Effector memory CD8-positive, alpha-beta T cell (primary cell): ENCODE data around the gene UBE2K.
"Not testable (repeated sequence)": the region's sequence is repeated elsewhere in the genome, so short reads cannot be mapped to it uniquely, and the experiment has no call there.

Source experiments
- ATAC-seq: fragments of 150-1000 bp; cut with Tn5 transposase; replicated peaks from 2 replicates; pipeline ENCODE4 v1.10.0; 2021; ENCODE audit warnings: mild to moderate bottlenecking, moderate library complexity
- DNase-seq, 3 experiments: peaks; one replicate each; pipeline ENCODE4 v3.0.0; 2021
- H3K27ac Mint-ChIP-seq, 2 donors: one replicate each; pipeline ENCODE4 v1.8.0; 2022; ENCODE audit warnings: mild to moderate bottlenecking in 2 of 2, mixed read lengths in 2 of 2, moderate library complexity in 2 of 2
- H3K27me3 Mint-ChIP-seq, 2 donors: one replicate each; pipeline ENCODE4 v1.8.0; 2022; ENCODE audit warnings: mixed read lengths in 2 of 2
- H3K36me3 Mint-ChIP-seq: one replicate; pipeline ENCODE4 v1.8.0; 2022; ENCODE audit warnings: mild to moderate bottlenecking, moderate library complexity, mixed read lengths; ENCODE audit not compliant: insufficient read depth
- H3K4me1 Mint-ChIP-seq, 2 donors: one replicate each; pipeline ENCODE4 v1.8.0; 2022; ENCODE audit warnings: low read depth in 2 of 2, mixed read lengths in 2 of 2
- H3K4me3 Mint-ChIP-seq, 2 donors: one replicate each; pipeline ENCODE4 v1.8.0; 2022; ENCODE audit warnings: mild to moderate bottlenecking in 2 of 2, mixed read lengths in 2 of 2, moderate library complexity in 2 of 2
- H3K9me3 Mint-ChIP-seq, 2 donors: one replicate each; pipeline ENCODE4 v1.8.0; 2022; ENCODE audit warnings: mixed read lengths in 2 of 2

UBE2K gene

GRCh38 chr4:39719804-39720580, 22.1 kb downstream of the UBE2K start:
- no peaks in the 10 kb centered on the region for H3K27me3 Mint-ChIP-seq
- H3K27ac Mint-ChIP-seq, result peak overlapping the region; percentile 81 to 90
- no peak overlapping the region for H3K4me3 Mint-ChIP-seq

DNA sequence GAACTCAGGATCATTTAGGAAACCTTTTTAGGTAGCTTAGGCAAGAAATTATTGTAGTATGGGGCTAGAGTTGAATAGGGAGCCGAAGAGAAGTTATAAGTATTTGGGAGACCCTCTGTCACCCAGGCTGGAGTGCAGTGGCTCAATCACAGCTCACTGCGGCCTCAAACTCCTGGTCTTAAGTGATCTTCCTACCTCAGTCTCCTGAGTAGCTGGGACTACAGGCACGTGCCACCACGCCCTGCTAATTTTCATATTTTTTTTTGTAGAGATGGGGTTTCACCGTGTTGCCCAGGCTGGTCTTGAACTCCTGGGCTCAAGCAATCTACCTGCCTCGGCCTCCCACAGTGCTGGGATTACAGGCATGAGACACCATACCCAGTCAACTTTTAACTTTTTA, 23.3 kb downstream of the UBE2K start:
- H3K4me3 Mint-ChIP-seq, H3K9me3 Mint-ChIP-seq, H3K27me3 Mint-ChIP-seq, ATAC-seq, DNase-seq: not testable (repeated sequence)
- peaks cover 33 to 41% of the 10 kb centered on the region in 2 donors for H3K4me1 Mint-ChIP-seq
- H3K36me3 Mint-ChIP-seq, result peaks cover 22% of the 10 kb centered on the region
- peak overlapping the region; percentile 12 to 81 for H3K27ac Mint-ChIP-seq

More at GRCh38 chr4:39719804-39720580, 22.1 kb downstream of the UBE2K start:
- no peak for ATAC-seq
- Mint-ChIP-seq H3K9me3 (no peaks in the 10 kb centered on the region), H3K36me3 (peaks cover 27% of the 10 kb centered on the region), H3K4me1 (peaks cover 36 to 41% of the 10 kb centered on the region in 2 donors)
- DNase-seq, result no peak

- H3K27me3 Mint-ChIP-seq, result no peaks in the 10 kb centered on the region
- H3K36me3 Mint-ChIP-seq, result peaks cover 27% of the 10 kb centered on the region
- peaks cover 36 to 46% of the 10 kb centered on the region in 2 donors for H3K4me1 Mint-ChIP-seq
- ATAC-seq (no peak), DNase-seq (no peak)
- H3K4me3 Mint-ChIP-seq, result no peak overlapping the region
- H3K27ac Mint-ChIP-seq, result peak overlapping the region; percentile 12 to 23
- H3K9me3 Mint-ChIP-seq, result no peaks in the 10 kb centered on the region
Measured at GRCh38 chr4:39721788-39722187, 23.9 kb downstream of the UBE2K start.

DNA sequence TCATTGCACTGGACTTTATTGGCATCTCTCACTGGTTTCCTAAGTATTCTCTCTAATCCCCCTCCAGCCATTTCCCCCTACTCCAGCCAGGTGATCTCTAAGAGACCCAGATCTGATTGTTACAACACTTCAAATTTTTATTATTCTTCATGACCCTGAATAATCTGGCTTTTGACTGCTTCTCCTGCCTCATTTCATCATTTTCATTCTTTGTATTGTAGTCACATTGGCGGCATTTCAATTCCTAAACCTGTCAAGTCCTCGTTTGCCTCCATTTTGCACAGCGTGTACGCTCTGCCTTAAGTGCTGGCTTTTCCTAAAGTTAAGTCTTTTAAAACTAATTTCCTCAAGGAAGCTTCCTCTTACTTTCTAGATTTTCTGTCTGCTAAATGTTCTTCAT, 31.6 kb downstream of the UBE2K start:
- Mint-ChIP-seq H3K4me3 (no peak overlapping the region), H3K27ac (peak overlapping the region; percentile 1 to 38)

DNA sequence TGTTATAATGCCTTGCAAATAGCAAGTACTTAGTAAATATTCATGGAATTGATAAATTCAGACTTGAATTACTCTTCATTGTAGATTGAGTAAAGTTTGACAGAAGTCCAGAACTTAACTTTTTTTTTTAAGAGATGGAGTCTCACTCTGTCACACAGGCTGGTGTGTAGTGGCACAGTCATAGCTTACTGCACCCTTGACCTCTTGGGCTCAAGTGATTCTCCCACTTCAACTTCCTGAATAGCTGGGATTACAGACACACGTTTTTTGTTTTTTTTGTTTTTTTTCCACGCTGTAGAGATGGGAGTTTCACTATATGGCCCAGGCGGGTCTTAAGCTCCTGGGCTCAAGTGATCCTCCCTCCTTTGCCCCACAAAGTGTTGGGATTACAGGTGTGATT, 32.1 kb downstream of the UBE2K start:
- peak overlapping the region in 1 of 2 donors; percentile 67 for H3K27ac Mint-ChIP-seq
- ATAC-seq (no peak), DNase-seq (no peak)
- H3K27me3 Mint-ChIP-seq, result no peaks in the 10 kb centered on the region
- H3K36me3 Mint-ChIP-seq, result peaks cover 23% of the 10 kb centered on the region
- H3K4me3 Mint-ChIP-seq, result no peak overlapping the region
- no peaks in the 10 kb centered on the region for H3K9me3 Mint-ChIP-seq
- H3K4me1 Mint-ChIP-seq, result peaks cover 21 to 38% of the 10 kb centered on the region in 2 donors

More for the DNA sequence above, 31.6 kb downstream of the UBE2K start:
- no peaks in the 10 kb centered on the region for H3K9me3 Mint-ChIP-seq
- ATAC-seq (no peak), DNase-seq (no peak)
- H3K4me1 Mint-ChIP-seq, result peaks cover 20 to 33% of the 10 kb centered on the region in 2 donors
- H3K27me3 Mint-ChIP-seq, result no peaks in the 10 kb centered on the region
- peaks cover 23% of the 10 kb centered on the region for H3K36me3 Mint-ChIP-seq

DNA sequence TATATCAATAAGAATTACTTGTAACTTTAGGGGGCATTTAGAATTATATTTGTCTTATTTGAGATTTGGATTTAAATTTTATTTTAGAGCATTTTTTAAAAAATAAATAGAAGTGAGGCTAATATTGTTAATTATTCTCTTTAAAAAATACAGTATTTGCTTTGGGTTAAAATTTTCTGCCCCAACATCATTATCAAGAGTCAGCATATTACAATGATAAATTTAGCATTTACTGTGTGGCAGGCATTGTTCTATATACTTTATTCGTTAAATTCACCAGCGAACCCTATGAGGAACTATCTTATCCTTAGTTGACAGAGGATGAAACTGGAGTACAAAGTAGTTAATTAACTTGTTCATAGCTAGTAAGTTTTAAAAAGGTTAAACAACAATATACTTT, 34.0 kb downstream of the UBE2K start:
- Mint-ChIP-seq H3K9me3 (no peaks in the 10 kb centered on the region), H3K36me3 (peaks cover 26% of the 10 kb centered on the region), H3K4me3 (no peak overlapping the region), H3K4me1 (peaks cover 20 to 33% of the 10 kb centered on the region in 2 donors), H3K27me3 (no peaks in the 10 kb centered on the region), H3K27ac (no peak overlapping the region)
- DNase-seq (no peak), ATAC-seq (no peak)

GRCh38 chr4:39732728-39733127, 34.8 kb downstream of the UBE2K start:
- H3K4me1 Mint-ChIP-seq, result peaks cover 16 to 33% of the 10 kb centered on the region in 2 donors
- H3K27ac Mint-ChIP-seq, result peak overlapping the region; percentile 7 to 73
- ATAC-seq (no peak), DNase-seq (no peak)
- peaks cover 30% of the 10 kb centered on the region for H3K36me3 Mint-ChIP-seq
- H3K27me3 Mint-ChIP-seq, result no peaks in the 10 kb centered on the region
- H3K4me3 Mint-ChIP-seq, result no peak overlapping the region
- no peaks in the 10 kb centered on the region for H3K9me3 Mint-ChIP-seq

DNA sequence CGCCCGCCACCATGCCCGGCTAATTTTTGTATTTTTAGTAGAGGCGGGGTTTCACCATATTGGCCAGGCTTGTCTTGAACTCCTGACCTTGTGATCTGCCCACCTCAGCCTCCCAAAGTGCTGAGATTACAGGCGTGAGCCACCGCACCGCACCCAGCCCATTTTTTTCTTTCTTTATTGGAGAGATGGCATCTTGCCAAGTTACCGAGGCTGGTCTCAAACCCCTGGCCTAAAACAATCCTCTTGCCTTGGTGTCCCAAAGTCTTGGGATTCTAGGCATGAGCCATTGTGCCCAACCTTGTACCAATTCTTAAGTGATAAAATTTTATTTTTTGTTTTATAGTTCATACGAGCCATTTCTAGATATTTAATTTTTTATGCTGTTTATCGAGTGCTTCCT, 41.7 kb downstream of the UBE2K start:
- Mint-ChIP-seq H3K36me3 (peaks cover 47% of the 10 kb centered on the region), H3K4me1 (peaks cover 3 to 13% of the 10 kb centered on the region in 2 donors)

DNA sequence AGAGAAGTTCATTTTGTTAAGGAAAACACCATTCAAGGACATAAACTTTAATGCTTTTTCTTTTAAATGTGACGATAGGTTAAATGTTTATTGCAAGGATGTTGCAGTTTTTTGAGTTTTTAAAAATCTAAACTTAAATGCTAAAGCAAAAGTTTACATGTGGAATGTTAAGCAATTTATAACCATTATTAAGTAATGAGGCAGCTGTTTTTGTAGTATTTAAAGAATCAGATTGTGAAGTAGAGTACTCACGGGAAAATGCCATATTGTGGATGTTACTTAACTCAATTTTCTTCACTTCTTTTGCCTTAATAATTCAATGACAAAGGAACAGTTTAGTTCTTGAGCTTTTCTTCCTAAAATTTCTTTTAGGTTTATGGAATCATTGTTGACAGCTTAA, 43.5 kb downstream of the UBE2K start:
- peaks cover 42% of the 10 kb centered on the region for H3K36me3 Mint-ChIP-seq

More for the DNA sequence above, 41.7 kb downstream of the UBE2K start:
- not testable (repeated sequence) for H3K27me3 Mint-ChIP-seq, H3K4me3 Mint-ChIP-seq, H3K27ac Mint-ChIP-seq, DNase-seq, H3K9me3 Mint-ChIP-seq, ATAC-seq

GRCh38 chr4:39745920-39746319, 48.0 kb downstream of the UBE2K start:
- Mint-ChIP-seq H3K36me3 (peaks cover 34% of the 10 kb centered on the region), H3K27ac (peak overlapping the region in 1 of 2 donors; percentile 88)
- no peak for ATAC-seq

More for the DNA sequence above, 43.5 kb downstream of the UBE2K start:
- H3K9me3 Mint-ChIP-seq, result no peaks in the 10 kb centered on the region
- H3K27me3 Mint-ChIP-seq, result no peaks in the 10 kb centered on the region
- no peak overlapping the region for H3K27ac Mint-ChIP-seq
- DNase-seq, result no peak
- no peak overlapping the region for H3K4me3 Mint-ChIP-seq
- ATAC-seq, result no peak
- H3K4me1 Mint-ChIP-seq, result peaks cover 6% of the 10 kb centered on the region in 2 donors

DNA sequence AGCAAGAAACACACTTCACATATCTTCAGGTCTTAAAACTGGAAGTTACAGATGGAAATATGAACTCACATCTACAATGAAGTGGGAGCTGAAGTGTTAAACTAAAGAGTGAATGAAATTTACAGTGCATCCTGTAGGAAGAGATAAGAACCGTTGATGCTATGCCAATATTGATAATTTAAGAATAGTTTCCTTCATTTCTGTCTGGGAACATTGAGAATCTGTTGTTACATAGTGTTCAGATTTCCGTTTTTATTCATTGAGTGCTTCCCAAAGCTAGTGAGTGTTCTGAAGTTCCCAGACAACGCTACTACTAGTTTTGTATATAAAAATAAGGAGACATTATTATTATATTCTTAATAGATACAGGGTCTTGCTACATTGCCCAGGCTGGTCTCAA, 52.3 kb downstream of the UBE2K start:
- peaks cover 9 to 28% of the 10 kb centered on the region in 2 donors for H3K4me1 Mint-ChIP-seq
- ATAC-seq (no peak), DNase-seq (no peak)
- H3K27ac Mint-ChIP-seq, result no peak overlapping the region
- H3K9me3 Mint-ChIP-seq, result no peaks in the 10 kb centered on the region
- no peaks in the 10 kb centered on the region for H3K27me3 Mint-ChIP-seq
- no peak overlapping the region for H3K4me3 Mint-ChIP-seq
- peaks cover 23% of the 10 kb centered on the region for H3K36me3 Mint-ChIP-seq

More at GRCh38 chr4:39745920-39746319, 48.0 kb downstream of the UBE2K start:
- Mint-ChIP-seq H3K4me3 (no peak overlapping the region), H3K4me1 (peaks cover 6 to 11% of the 10 kb centered on the region in 2 donors), H3K27me3 (no peaks in the 10 kb centered on the region), H3K9me3 (no peaks in the 10 kb centered on the region)
- no peak for DNase-seq

DNA sequence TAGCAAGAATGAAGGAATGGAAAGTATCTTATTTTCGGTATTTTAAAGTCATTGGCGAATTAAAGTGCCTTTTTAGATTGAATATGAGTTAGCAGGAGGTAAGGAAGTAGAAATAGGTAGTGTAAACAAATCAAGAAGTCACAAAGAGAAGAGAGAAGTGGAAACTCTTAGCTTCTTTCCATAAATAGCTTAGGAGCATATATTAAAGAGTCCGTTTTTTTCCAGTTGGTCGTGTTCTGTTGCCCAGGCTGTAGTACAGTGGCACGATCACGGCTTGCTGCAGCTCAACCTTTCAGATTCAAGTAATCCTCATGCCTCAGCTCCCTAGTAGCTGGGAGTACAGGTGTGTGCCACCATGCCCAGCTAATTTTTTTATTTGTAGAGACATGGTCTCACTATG, 56.4 kb downstream of the UBE2K start:
- no peak overlapping the region for H3K4me3 Mint-ChIP-seq
- peak overlapping the region in 1 of 2 donors; percentile 3 for H3K27ac Mint-ChIP-seq
- H3K4me1 Mint-ChIP-seq, result peaks cover 3 to 17% of the 10 kb centered on the region in 2 donors
- H3K36me3 Mint-ChIP-seq, result peaks cover 30% of the 10 kb centered on the region
- H3K27me3 Mint-ChIP-seq, result no peaks in the 10 kb centered on the region
- DNase-seq, result no peak
- H3K9me3 Mint-ChIP-seq, result no peaks in the 10 kb centered on the region
- no peak for ATAC-seq

DNA sequence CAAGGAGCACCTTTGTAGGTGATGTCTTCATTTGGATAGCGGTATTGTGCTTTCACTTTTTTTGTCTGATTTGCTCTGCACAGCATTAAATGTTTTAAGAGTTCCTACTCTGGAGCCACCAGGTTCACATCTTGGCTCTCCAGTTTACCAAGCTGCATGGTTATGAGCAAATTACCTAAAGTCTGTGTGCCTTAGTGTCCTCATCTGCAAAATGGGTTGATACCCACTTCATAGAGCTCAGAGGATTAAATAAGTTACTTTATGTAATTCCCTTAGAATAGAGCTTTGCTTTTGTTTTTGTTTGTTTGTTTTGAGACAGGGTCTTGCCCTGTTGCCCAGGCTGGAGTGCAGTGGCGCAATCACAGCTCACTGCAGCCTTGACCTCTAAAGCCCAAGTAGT, 58.2 kb downstream of the UBE2K start:
- Mint-ChIP-seq H3K27me3 (no peaks in the 10 kb centered on the region), H3K4me3 (no peak overlapping the region), H3K9me3 (no peaks in the 10 kb centered on the region), H3K4me1 (peaks cover 3 to 17% of the 10 kb centered on the region in 2 donors), H3K27ac (peak overlapping the region; percentile 56 to 67), H3K36me3 (peaks cover 32% of the 10 kb centered on the region)
- DNase-seq (no peak), ATAC-seq (no peak)

- DNase-seq, result no peak
- no peak overlapping the region for H3K4me3 Mint-ChIP-seq
- H3K9me3 Mint-ChIP-seq, result no peaks in the 10 kb centered on the region
- H3K27me3 Mint-ChIP-seq, result no peaks in the 10 kb centered on the region
- ATAC-seq, result no peak
- peaks cover 3 to 11% of the 10 kb centered on the region in 2 donors for H3K4me1 Mint-ChIP-seq
- no peak overlapping the region for H3K27ac Mint-ChIP-seq
- H3K36me3 Mint-ChIP-seq, result peaks cover 40% of the 10 kb centered on the region
Measured at GRCh38 chr4:39758176-39758575, 60.2 kb downstream of the UBE2K start.
